ENCODE measurements around the gene DGKQ.

DNA sequence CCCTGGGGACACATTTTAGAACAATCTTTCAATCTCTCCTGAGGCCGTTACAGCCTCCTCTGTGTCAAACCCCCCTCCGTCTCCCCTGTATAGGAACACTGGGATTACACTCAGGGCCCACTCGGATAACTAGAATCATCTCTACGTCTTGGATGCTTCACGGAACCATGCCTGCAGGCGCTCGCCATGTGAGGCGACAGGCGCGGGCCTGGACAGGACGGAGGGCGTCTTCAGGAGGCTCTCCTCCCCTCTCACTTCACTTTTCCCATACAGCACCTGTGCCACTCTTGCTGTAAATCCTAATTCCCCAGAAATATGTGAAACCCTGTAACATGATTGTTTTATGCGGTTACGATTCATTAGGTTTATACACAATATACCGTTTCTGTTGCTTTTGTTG lies 9.4 kb upstream of the DGKQ start:
- TF ChIP-seq, protein P1, sequence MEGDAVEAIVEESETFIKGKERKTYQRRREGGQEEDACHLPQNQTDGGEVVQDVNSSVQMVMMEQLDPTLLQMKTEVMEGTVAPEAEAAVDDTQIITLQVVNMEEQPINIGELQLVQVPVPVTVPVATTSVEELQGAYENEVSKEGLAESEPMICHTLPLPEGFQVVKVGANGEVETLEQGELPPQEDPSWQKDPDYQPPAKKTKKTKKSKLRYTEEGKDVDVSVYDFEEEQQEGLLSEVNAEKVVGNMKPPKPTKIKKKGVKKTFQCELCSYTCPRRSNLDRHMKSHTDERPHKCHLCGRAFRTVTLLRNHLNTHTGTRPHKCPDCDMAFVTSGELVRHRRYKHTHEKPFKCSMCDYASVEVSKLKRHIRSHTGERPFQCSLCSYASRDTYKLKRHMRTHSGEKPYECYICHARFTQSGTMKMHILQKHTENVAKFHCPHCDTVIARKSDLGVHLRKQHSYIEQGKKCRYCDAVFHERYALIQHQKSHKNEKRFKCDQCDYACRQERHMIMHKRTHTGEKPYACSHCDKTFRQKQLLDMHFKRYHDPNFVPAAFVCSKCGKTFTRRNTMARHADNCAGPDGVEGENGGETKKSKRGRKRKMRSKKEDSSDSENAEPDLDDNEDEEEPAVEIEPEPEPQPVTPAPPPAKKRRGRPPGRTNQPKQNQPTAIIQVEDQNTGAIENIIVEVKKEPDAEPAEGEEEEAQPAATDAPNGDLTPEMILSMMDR (IDR thresholded peaks at IDR 0.05), result no peak
- TF ChIP-seq POLR2AphosphoS5 (IDR thresholded peaks at IDR 0.05; ENCODE audit: low read depth, low read length), result no peak
